Measurements from ENCODE around the gene ABHD10.

The ABHD10 gene

GRCh38 chr3:111975131-111975530 lies 3.7 kb upstream of the ABHD10 start:
- no peak for DNase-seq (ENCODE audit: low read depth, low spot score)
- ChIA-PET CTCF (interaction anchor here (0.7 to 12.6 kb wide), 6 partner anchors 14 to 305 kb away, joined by 3 to 324 read pairs (median 4); partner anchors contain the start of gene PHLDB2), POLR2A (no interaction called here)
- H3K4me3 ChIP-seq (ENCODE audit: low read depth, low read length) = no peak overlapping the region
- TF ChIP-seq CTCF (IDR thresholded peaks at IDR 0.05; ENCODE audit: insufficient read depth, low read length, missing control alignments) = no peak

- H3K4me3 ChIP-seq (ENCODE audit: low read depth, low read length) = no peak overlapping the region
- no peak for TF ChIP-seq CTCF (IDR thresholded peaks at IDR 0.05; ENCODE audit: insufficient read depth, low read length, missing control alignments)
- DNase-seq (ENCODE audit: low read depth, low spot score) = no peak
- ChIA-PET POLR2A (no interaction called here), CTCF (interaction anchor here (1.0 to 4.8 kb wide), 4 partner anchors 7 to 260 kb away, joined by 3 to 55 read pairs (median 24); no protein-coding TSS in a partner anchor)
Observed at GRCh38 chr3:111976254-111976653, 2.6 kb upstream of the ABHD10 start.

GRCh38 chr3:111979434-111980038 lies 710 bp downstream of the ABHD10 start:
- no peak for DNase-seq (ENCODE audit: low read depth, low spot score)
- H3K4me3 ChIP-seq (ENCODE audit: low read depth, low read length) = peak overlapping the region; percentile 89
- CTCF ChIA-PET = interaction anchor here (1.0 to 4.8 kb wide), 13 partner anchors 9 to 263 kb away, joined by 3 to 55 read pairs (median 6); no protein-coding TSS in a partner anchor
- no peak for TF ChIP-seq CTCF (IDR thresholded peaks at IDR 0.05; ENCODE audit: insufficient read depth, low read length, missing control alignments)
- POLR2A ChIA-PET = interaction anchor here (1.0 to 1.4 kb wide), 3 partner anchors 15 to 119 kb away, joined by 3 to 6 read pairs (median 3); no protein-coding TSS in a partner anchor

- CTCF ChIA-PET = interaction anchor here (0.6 to 4.8 kb wide), 12 partner anchors 8 to 265 kb away, joined by 3 to 55 read pairs (median 8); no protein-coding TSS in a partner anchor
- POLR2A ChIA-PET = no interaction called here
- DNase-seq (ENCODE audit: low read depth, low spot score) = no peak
- H3K4me3 ChIP-seq (ENCODE audit: low read depth, low read length) = no peak overlapping the region; the same call in 1 of the 2 replicates
- no peak for TF ChIP-seq CTCF (IDR thresholded peaks at IDR 0.05; ENCODE audit: insufficient read depth, low read length, missing control alignments)
Observed at GRCh38 chr3:111980716-111981456, 2.1 kb downstream of the ABHD10 start.

- ChIA-PET CTCF (interaction anchor here (0.6 to 2.6 kb wide), 8 partner anchors 10 to 266 kb away, joined by 3 to 12 read pairs (median 6); no protein-coding TSS in a partner anchor), POLR2A (no interaction called here)
- no peak overlapping the region for H3K4me3 ChIP-seq (ENCODE audit: low read depth, low read length)
Observed at GRCh38 chr3:111981457-111981763, 2.6 kb downstream of the ABHD10 start.

More at GRCh38 chr3:111981457-111981763, 2.6 kb downstream of the ABHD10 start:
- TF ChIP-seq CTCF (IDR thresholded peaks at IDR 0.05; ENCODE audit: insufficient read depth, low read length, missing control alignments) = no peak
- DNase-seq (ENCODE audit: low read depth, low spot score) = no peak

Measured in AG04449 (cell line).